Neural cell (in vitro differentiated cells): Measurements from ENCODE around the gene CENPS. TPM values are rescaled to one million over a fixed set of nuclear protein-coding genes. Genes with fewer than 3 reads are reported as not detected.
A peak's percentile ranks its signal among the peaks of the same experiment; 100 is the strongest.
"Not testable (repeated sequence)": the region's sequence is repeated elsewhere in the genome, so short reads cannot be mapped to it uniquely, and the experiment has no call there.

Source experiments
- H2AFZ ChIP-seq: fragments of 200-600, 300-800 bp; sonication (generic), shearing (Covaris generic); 2 replicates; pipeline ENCODE4 v1.6.0; 2014; ENCODE audit warnings: low read depth, mild to moderate bottlenecking, antibody characterized with exemption, low read length, moderate library complexity
- H3F3A ChIP-seq: fragments of 200-600 bp; shearing (Covaris generic); 2 replicates; pipeline ENCODE4 v1.6.1; 2016; ENCODE audit warnings: mild to moderate bottlenecking, moderate library complexity, mixed read lengths, antibody characterized with exemption, low read length; ENCODE audit not compliant: insufficient read depth, poor library complexity, severe bottlenecking
- H3K27ac ChIP-seq: fragments of 200-600, 300-800 bp; sonication (generic), shearing (Covaris generic); 2 replicates; pipeline ENCODE4 v1.5.1; 2014; ENCODE audit warnings: mild to moderate bottlenecking, low read length, moderate library complexity
- H3K27me3 ChIP-seq: fragments of 300-800, 200-600 bp; sonication (generic), shearing (Covaris generic); 2 replicates; pipeline ENCODE4 v1.6.0; 2014; ENCODE audit warnings: mild to moderate bottlenecking, low read depth, low read length, moderate library complexity; ENCODE audit not compliant: insufficient read depth
- H3K36me3 ChIP-seq: fragments of 300-800, 200-600 bp; sonication (generic), shearing (Covaris generic); 2 replicates; pipeline ENCODE4 v1.5.1; 2014; ENCODE audit warnings: mild to moderate bottlenecking, antibody characterized with exemption, low read length, moderate library complexity; ENCODE audit not compliant: insufficient read depth
- H3K4me2 ChIP-seq: fragments of 300-800, 200-600 bp; sonication (generic), shearing (Covaris generic); 2 replicates; pipeline ENCODE4 v1.6.0; 2014; ENCODE audit warnings: mild to moderate bottlenecking, low read length
- H3K4me3 ChIP-seq: fragments of 300-800, 200-600 bp; sonication (generic), shearing (Covaris generic); 2 replicates; pipeline ENCODE4 v1.5.1; 2014; ENCODE audit warnings: mild to moderate bottlenecking, low read length, moderate library complexity
- H3K79me2 ChIP-seq: fragments of 200-600 bp; shearing (Covaris generic); replicated peaks from 2 replicates; pipeline ENCODE4 v1.6.0; 2014; ENCODE audit warnings: mild to moderate bottlenecking, low read length, moderate library complexity; ENCODE audit not compliant: insufficient read depth
- H3K9ac ChIP-seq: fragments of 300-800, 200-600 bp; sonication (generic), shearing (Covaris generic); 2 replicates; pipeline ENCODE4 v1.6.1; 2016; ENCODE audit warnings: mild to moderate bottlenecking, low read length, mixed read lengths
- H3K9me2 ChIP-seq: fragments of 200-600 bp; shearing (Covaris generic); 2 replicates; pipeline ENCODE4 v1.6.1; 2016; ENCODE audit warnings: mild to moderate bottlenecking, low read length, mixed read lengths; ENCODE audit not compliant: insufficient read depth
- H3K9me3 ChIP-seq: fragments of 200-600, 300-800 bp; sonication (generic), shearing (Covaris generic); 2 replicates; pipeline ENCODE4 v1.6.1; 2016; ENCODE audit warnings: mild to moderate bottlenecking, mixed run types, low read length, moderate library complexity, mixed read lengths
- H4K20me1 ChIP-seq: fragments of 200-600 bp; shearing (Covaris generic); 2 replicates; pipeline ENCODE4 v1.6.1; 2016; ENCODE audit warnings: mild to moderate bottlenecking, mixed run types; ENCODE audit not compliant: insufficient read depth
- EP300 ChIP-seq: fragments of 450-650 bp; conservative IDR thresholded peaks from 2 replicates; pipeline ENCODE4 v1.6.1; 2014; ENCODE audit warnings: antibody characterized with exemption, mild to moderate bottlenecking, moderate library complexity; ENCODE audit not compliant: poor library complexity, severe bottlenecking
- EZH2 ChIP-seq: fragments of 200-600, 300-800 bp; shearing (Covaris generic), sonication (generic); IDR thresholded peaks from 2 replicates; pipeline ENCODE4 v1.6.1; 2014; ENCODE audit warnings: antibody characterized with exemption, low read length, borderline replicate concordance, mild to moderate bottlenecking; ENCODE audit not compliant: insufficient read depth, poor library complexity, severe bottlenecking
- MXI1 ChIP-seq: fragments of 450-650 bp; conservative IDR thresholded peaks from 2 replicates; pipeline ENCODE4 v1.6.1; 2014; ENCODE audit warnings: antibody characterized with exemption, mild to moderate bottlenecking; ENCODE audit not compliant: poor library complexity, severe bottlenecking
- POLR2AphosphoS5 ChIP-seq: IDR thresholded peaks from 2 replicates; pipeline ENCODE4 v1.6.1; 2012
- RAD21 ChIP-seq: fragments of 450-650 bp; conservative IDR thresholded peaks from 2 replicates; pipeline ENCODE4 v1.6.1; 2014; ENCODE audit warnings: antibody characterized with exemption, mild to moderate bottlenecking, moderate library complexity
- SMC3 ChIP-seq: fragments of 450-650 bp; conservative IDR thresholded peaks from 2 replicates; pipeline ENCODE4 v1.6.1; 2014; ENCODE audit warnings: antibody characterized with exemption, mild to moderate bottlenecking, moderate library complexity; ENCODE audit not compliant: poor library complexity
- TAF1 ChIP-seq: IDR thresholded peaks from 2 replicates; pipeline ENCODE4 v1.6.1; 2012; ENCODE audit warnings: low read depth
- polyA plus RNA-seq: library from polyadenylated mRNA; depleted of rRNA; stranded (reverse); fragments of >200 nt; gene quantifications from 2 replicates; pipeline ENCODE4 v1.2.3, GENCODE V29; 2014
- TF ChIP-seq, protein P1 (sequence below): fragments of 450-650 bp; IDR thresholded peaks from 2 replicates; pipeline ENCODE4 v1.5.1; 2014; ENCODE audit warnings: antibody characterized with exemption, mild to moderate bottlenecking, moderate library complexity; ENCODE audit not compliant: poor library complexity, severe bottlenecking
- TF ChIP-seq, protein P2 (sequence below): IDR thresholded peaks from 2 replicates; pipeline ENCODE4 v1.6.1; 2012; ENCODE audit warnings: borderline replicate concordance

The CENPS gene
- polyA plus RNA-seq, 1 donor from 2014 or later, result 16.5 TPM

DNA sequence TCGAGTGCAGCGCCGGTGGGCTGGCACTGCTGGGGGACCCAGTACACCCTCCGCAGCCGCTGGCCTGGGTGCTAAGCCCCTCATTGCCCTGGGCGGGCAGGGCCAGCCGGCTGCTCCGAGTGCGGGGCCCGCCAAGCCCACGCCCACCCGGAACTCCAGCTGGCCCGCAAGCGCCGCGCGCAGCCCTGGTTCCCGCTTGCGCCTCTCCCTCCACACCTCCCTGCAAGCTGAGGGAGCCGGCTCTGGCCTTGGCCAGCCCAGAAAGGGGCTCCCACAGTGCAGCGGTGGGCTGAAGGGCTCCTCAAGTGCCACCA, 3.7 kb upstream of the CENPS start:
- H3K9me2 ChIP-seq, H3K4me3 ChIP-seq, H2AFZ ChIP-seq, H3F3A ChIP-seq, H4K20me1 ChIP-seq, H3K9ac ChIP-seq, H3K9me3 ChIP-seq, H3K36me3 ChIP-seq, H3K79me2 ChIP-seq, H3K27me3 ChIP-seq, H3K27ac ChIP-seq, H3K4me2 ChIP-seq: not testable (repeated sequence)

DNA sequence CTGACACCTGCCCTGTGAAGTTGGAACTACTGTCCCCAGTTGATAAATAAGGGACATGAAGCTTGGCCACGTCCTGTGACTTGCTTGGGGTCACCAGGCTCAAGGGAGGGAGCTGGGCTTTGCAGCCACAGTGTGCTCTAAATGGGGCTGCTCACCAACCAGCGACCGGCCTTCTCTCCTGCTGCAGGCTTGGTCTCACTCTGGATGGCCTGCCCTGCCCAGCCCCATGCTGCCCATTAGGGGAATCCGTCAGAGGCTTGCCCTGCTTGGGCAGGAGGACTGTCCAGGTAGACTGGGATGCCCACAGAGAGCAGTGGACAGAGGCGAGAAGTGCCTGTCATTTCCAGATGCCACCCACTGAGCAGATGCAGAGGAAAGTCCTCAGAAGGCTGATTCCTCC, 1.2 kb upstream of the CENPS start:
- H3K9ac ChIP-seq, result no peak overlapping the region
- no peak overlapping the region for H2AFZ ChIP-seq
- no peaks in the 10 kb centered on the region for H3K9me2 ChIP-seq
- TF ChIP-seq EP300 (no peak), SMC3 (no peak), MXI1 (no peak), POLR2AphosphoS5 (no peak), RAD21 (no peak), EZH2 (no peak), TAF1 (no peak)
- TF ChIP-seq, protein P1, sequence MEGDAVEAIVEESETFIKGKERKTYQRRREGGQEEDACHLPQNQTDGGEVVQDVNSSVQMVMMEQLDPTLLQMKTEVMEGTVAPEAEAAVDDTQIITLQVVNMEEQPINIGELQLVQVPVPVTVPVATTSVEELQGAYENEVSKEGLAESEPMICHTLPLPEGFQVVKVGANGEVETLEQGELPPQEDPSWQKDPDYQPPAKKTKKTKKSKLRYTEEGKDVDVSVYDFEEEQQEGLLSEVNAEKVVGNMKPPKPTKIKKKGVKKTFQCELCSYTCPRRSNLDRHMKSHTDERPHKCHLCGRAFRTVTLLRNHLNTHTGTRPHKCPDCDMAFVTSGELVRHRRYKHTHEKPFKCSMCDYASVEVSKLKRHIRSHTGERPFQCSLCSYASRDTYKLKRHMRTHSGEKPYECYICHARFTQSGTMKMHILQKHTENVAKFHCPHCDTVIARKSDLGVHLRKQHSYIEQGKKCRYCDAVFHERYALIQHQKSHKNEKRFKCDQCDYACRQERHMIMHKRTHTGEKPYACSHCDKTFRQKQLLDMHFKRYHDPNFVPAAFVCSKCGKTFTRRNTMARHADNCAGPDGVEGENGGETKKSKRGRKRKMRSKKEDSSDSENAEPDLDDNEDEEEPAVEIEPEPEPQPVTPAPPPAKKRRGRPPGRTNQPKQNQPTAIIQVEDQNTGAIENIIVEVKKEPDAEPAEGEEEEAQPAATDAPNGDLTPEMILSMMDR, result no peak
- TF ChIP-seq, protein P2, sequence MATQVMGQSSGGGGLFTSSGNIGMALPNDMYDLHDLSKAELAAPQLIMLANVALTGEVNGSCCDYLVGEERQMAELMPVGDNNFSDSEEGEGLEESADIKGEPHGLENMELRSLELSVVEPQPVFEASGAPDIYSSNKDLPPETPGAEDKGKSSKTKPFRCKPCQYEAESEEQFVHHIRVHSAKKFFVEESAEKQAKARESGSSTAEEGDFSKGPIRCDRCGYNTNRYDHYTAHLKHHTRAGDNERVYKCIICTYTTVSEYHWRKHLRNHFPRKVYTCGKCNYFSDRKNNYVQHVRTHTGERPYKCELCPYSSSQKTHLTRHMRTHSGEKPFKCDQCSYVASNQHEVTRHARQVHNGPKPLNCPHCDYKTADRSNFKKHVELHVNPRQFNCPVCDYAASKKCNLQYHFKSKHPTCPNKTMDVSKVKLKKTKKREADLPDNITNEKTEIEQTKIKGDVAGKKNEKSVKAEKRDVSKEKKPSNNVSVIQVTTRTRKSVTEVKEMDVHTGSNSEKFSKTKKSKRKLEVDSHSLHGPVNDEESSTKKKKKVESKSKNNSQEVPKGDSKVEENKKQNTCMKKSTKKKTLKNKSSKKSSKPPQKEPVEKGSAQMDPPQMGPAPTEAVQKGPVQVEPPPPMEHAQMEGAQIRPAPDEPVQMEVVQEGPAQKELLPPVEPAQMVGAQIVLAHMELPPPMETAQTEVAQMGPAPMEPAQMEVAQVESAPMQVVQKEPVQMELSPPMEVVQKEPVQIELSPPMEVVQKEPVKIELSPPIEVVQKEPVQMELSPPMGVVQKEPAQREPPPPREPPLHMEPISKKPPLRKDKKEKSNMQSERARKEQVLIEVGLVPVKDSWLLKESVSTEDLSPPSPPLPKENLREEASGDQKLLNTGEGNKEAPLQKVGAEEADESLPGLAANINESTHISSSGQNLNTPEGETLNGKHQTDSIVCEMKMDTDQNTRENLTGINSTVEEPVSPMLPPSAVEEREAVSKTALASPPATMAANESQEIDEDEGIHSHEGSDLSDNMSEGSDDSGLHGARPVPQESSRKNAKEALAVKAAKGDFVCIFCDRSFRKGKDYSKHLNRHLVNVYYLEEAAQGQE, result no peak
- H4K20me1 ChIP-seq, result no peaks in the 10 kb centered on the region
- no peaks in the 10 kb centered on the region for H3K9me3 ChIP-seq
- no peak overlapping the region for H3K4me3 ChIP-seq
- no peaks in the 10 kb centered on the region for H3F3A ChIP-seq
- no peaks in the 10 kb centered on the region for H3K36me3 ChIP-seq
- H3K27me3 ChIP-seq, result no peaks in the 10 kb centered on the region
- peaks cover 5% of the 10 kb centered on the region for H3K79me2 ChIP-seq
- H3K4me2 ChIP-seq, result no peak overlapping the region
- H3K27ac ChIP-seq, result no peak overlapping the region

DNA sequence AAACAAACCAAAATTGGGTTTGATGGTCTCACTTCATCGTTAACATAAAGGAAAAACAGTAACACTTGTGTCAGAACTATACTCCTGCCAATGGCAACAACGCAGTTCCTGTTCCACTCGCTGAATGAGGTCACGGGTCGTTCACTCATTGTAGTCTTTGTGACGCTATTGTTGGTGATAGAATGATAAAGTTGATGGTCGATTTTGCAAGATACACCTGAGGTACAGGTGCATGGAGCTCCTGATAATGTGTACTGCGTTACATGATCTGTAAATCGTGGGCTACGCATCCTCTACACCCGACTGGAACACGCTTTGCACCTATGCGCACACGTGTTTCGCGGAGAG, 391 bp upstream of the CENPS start:
- H3K27ac ChIP-seq, result no peak overlapping the region
- H3K4me2 ChIP-seq, result no peak overlapping the region
- H3K9me2 ChIP-seq, result no peaks in the 10 kb centered on the region
- H3K9me3 ChIP-seq, result no peaks in the 10 kb centered on the region
- peak overlapping the region; percentile 97 for H2AFZ ChIP-seq
- H3F3A ChIP-seq, result no peaks in the 10 kb centered on the region
- TF ChIP-seq MXI1 (no peak), POLR2AphosphoS5 (no peak), EZH2 (no peak), SMC3 (no peak), EP300 (no peak), TAF1 (no peak), RAD21 (no peak)
- TF ChIP-seq, protein P1, result no peak
- TF ChIP-seq, protein P2, result no peak
- H4K20me1 ChIP-seq, result no peaks in the 10 kb centered on the region
- H3K36me3 ChIP-seq, result no peaks in the 10 kb centered on the region
- H3K27me3 ChIP-seq, result no peaks in the 10 kb centered on the region
- H3K79me2 ChIP-seq, result peaks cover 5% of the 10 kb centered on the region
- peak overlapping the region; percentile 98 for H3K4me3 ChIP-seq
- peak overlapping the region; percentile 91 for H3K9ac ChIP-seq
